H1 (cell line): ENCODE measurements around the gene SPINT2. TPM values are rescaled to one million over a fixed set of nuclear protein-coding genes. Genes with fewer than 3 reads are reported as not detected.

Experiments used
- CTCF ChIA-PET: fragments of 300-600 bp; sonication (Branson Sonifier 250); formaldehyde crosslinking; loops from one replicate; lab custom pipeline; 2021; ENCODE audit not compliant: partially characterized antibody; lab: Charles Lee
- POLR2A ChIA-PET: fragments of 300-600 bp; sonication (Branson Sonifier 250); formaldehyde crosslinking; loops from one replicate; lab custom pipeline; 2021; ENCODE audit warnings: inconsistent platforms; ENCODE audit not compliant: partially characterized antibody; lab: Charles Lee
- DNase-seq, 2 experiments: peaks; one replicate each; pipeline versions ENCODE4 v3.0.0 to v3.0.0-alpha.2; 2010 to 2022; ENCODE audit warnings: low spot score in 2 of 2, low read depth in 1 of 2, mixed read lengths in 1 of 2
- FAIRE-seq: peaks from 2 replicates; lab custom pipeline; 2011; peaks lifted over from hg19 to GRCh38; lab: Jason Lieb, UNC
- H2AFZ ChIP-seq: 2 replicates; pipeline ENCODE4 v1.8.1; 2012; ENCODE audit warnings: low read length, inconsistent platforms
- H2AK5ac ChIP-seq: 2 replicates; pipeline ENCODE4 v1.6.1; 2013; ENCODE audit warnings: low read depth, low read length
- H2BK120ac ChIP-seq: replicated peaks from 2 replicates; pipeline ENCODE3; 2013; ENCODE audit warnings: low read depth, low read length, inconsistent platforms
- H2BK12ac ChIP-seq: 2 replicates; pipeline ENCODE4 v1.6.1; 2013; ENCODE audit warnings: low read depth, low read length
- H2BK15ac ChIP-seq: 2 replicates; pipeline ENCODE4 v1.6.1; 2013; ENCODE audit warnings: low read length
- H2BK20ac ChIP-seq: 2 replicates; pipeline ENCODE4 v1.6.1; 2013; ENCODE audit warnings: low read length
- H2BK5ac ChIP-seq: 2 replicates; pipeline ENCODE4 v1.6.1; 2013; ENCODE audit warnings: low read depth, low read length
- H3K14ac ChIP-seq: 2 replicates; pipeline ENCODE4 v1.6.1; 2013; ENCODE audit warnings: inconsistent platforms; ENCODE audit not compliant: insufficient read length
- H3K18ac ChIP-seq: 2 replicates; pipeline ENCODE4 v1.6.1; 2013; ENCODE audit warnings: low read length; ENCODE audit errors: extremely low read depth
- H3K23ac ChIP-seq: 2 replicates; pipeline ENCODE4 v1.6.1; 2013; ENCODE audit warnings: inconsistent platforms; ENCODE audit not compliant: insufficient read length
- H3K23me2 ChIP-seq: 2 replicates; pipeline ENCODE4 v1.6.1; 2013; ENCODE audit warnings: low read depth, low read length
- H3K27ac ChIP-seq: 2 replicates; pipeline ENCODE4 v1.6.1; 2011; ENCODE audit warnings: low read depth, low read length, inconsistent platforms
- H3K27me3 ChIP-seq, 4 experiments: replicated peaks in 1 of 4; 1 replicate in 1 of 4; 2 replicates in 3 of 4; pipeline versions ENCODE4 v1.6.1 to v1.8.1; 2011 to 2013; ENCODE audit warnings: low read length in 3 of 4, mild to moderate bottlenecking in 3 of 4, inconsistent platforms in 2 of 4, mixed read lengths in 2 of 4, moderate library complexity in 1 of 4; ENCODE audit not compliant: control insufficient read depth in 3 of 4, insufficient read depth in 3 of 4; ENCODE audit errors: extremely low read depth in 1 of 4
- H3K36me3 ChIP-seq, 4 experiments: 2 replicates each; pipeline versions ENCODE4 v1.6.1 to v1.8.1; 2011 to 2013; ENCODE audit warnings: mild to moderate bottlenecking in 4 of 4, low read length in 3 of 4, moderate library complexity in 2 of 4, control low read depth in 1 of 4, inconsistent platforms in 1 of 4; ENCODE audit not compliant: insufficient read depth in 4 of 4, control insufficient read depth in 2 of 4
- H3K4ac ChIP-seq: replicated peaks from 2 replicates; pipeline ENCODE3; 2013; ENCODE audit warnings: low read length, low read depth, mixed read lengths, inconsistent platforms; ENCODE audit not compliant: insufficient read length
- H3K4me1 ChIP-seq, 4 experiments: replicated peaks in 1 of 4; 1 replicate in 1 of 4; 2 replicates in 3 of 4; pipeline versions ENCODE4 v1.6.1 to v1.8.1; 2011 to 2013; ENCODE audit warnings: low read length in 3 of 4, inconsistent platforms in 2 of 4, mixed read lengths in 1 of 4; ENCODE audit not compliant: insufficient read depth in 4 of 4, control insufficient read depth in 3 of 4
- H3K4me2 ChIP-seq, 2 experiments: 2 replicates each; pipeline versions ENCODE4 v1.6.1 to v1.8.1; 2011 to 2013; ENCODE audit warnings: low read depth in 2 of 2, low read length in 2 of 2, control low read depth in 1 of 2, inconsistent platforms in 1 of 2, mild to moderate bottlenecking in 1 of 2; ENCODE audit not compliant: insufficient read depth in 1 of 2
- H3K4me3 ChIP-seq, 4 experiments: fragments of 200-600, 300-600 bp in 1 of 4; sonication (generic), shearing (Covaris generic), sonication (Bioruptor Twin) in 1 of 4; 2 replicates each; pipeline versions ENCODE4 v1.5.1 to v1.8.1; 2011 to 2016; ENCODE audit warnings: low read length in 4 of 4, low read depth in 3 of 4, control low read depth in 2 of 4, inconsistent platforms in 2 of 4, mild to moderate bottlenecking in 2 of 4, mixed read lengths in 1 of 4, moderate library complexity in 1 of 4; ENCODE audit not compliant: insufficient read depth in 2 of 4; ENCODE audit errors: extremely low read depth in 1 of 4
- H3K56ac ChIP-seq: replicated peaks from 2 replicates; pipeline ENCODE3; 2013; ENCODE audit warnings: low read depth, mild to moderate bottlenecking, mixed read lengths, low read length, inconsistent platforms; ENCODE audit not compliant: insufficient read length
- H3K79me1 ChIP-seq: 2 replicates; pipeline ENCODE4 v1.6.1; 2013; ENCODE audit warnings: low read depth, low read length, control low read depth
- H3K79me2 ChIP-seq, 2 experiments: 2 replicates each; pipeline versions ENCODE4 v1.6.1 to v1.8.1; 2012 to 2013; ENCODE audit warnings: low read length in 2 of 2, mild to moderate bottlenecking in 2 of 2, inconsistent platforms in 1 of 2; ENCODE audit not compliant: insufficient read depth in 2 of 2, control insufficient read depth in 1 of 2
- H3K9ac ChIP-seq, 4 experiments: replicated peaks in 1 of 4; 1 replicate in 1 of 4; 2 replicates in 3 of 4; pipeline versions ENCODE4 v1.6.1 to v1.8.1; 2011 to 2013; ENCODE audit warnings: low read depth in 3 of 4, low read length in 3 of 4, control low read depth in 2 of 4, mild to moderate bottlenecking in 2 of 4, moderate library complexity in 2 of 4, inconsistent platforms in 1 of 4; ENCODE audit errors: extremely low read depth in 1 of 4
- H3K9me3 ChIP-seq, 2 experiments: 2 replicates each; pipeline versions ENCODE4 v1.6.1 to v1.8.1; 2012 to 2013; ENCODE audit warnings: mild to moderate bottlenecking in 2 of 2, moderate library complexity in 2 of 2, control low read depth in 1 of 2, inconsistent platforms in 1 of 2, low read depth in 1 of 2, low read length in 1 of 2, mixed read lengths in 1 of 2; ENCODE audit not compliant: insufficient read depth in 2 of 2
- H4K20me1 ChIP-seq, 2 experiments: replicated peaks in 1 of 2; 2 replicates each; pipeline versions ENCODE3 to v1.8.1; 2011 to 2013; ENCODE audit warnings: inconsistent platforms in 2 of 2, low read length in 2 of 2, mild to moderate bottlenecking in 1 of 2; ENCODE audit not compliant: insufficient read depth in 2 of 2, control insufficient read depth in 1 of 2
- H4K5ac ChIP-seq: 2 replicates; pipeline ENCODE4 v1.6.1; 2013; ENCODE audit warnings: low read length, low read depth, mixed read lengths, inconsistent platforms; ENCODE audit not compliant: insufficient read length
- H4K8ac ChIP-seq: 2 replicates; pipeline ENCODE4 v1.8.0; 2013; ENCODE audit warnings: mild to moderate bottlenecking, moderate library complexity, low read length, inconsistent platforms; ENCODE audit not compliant: insufficient read depth; ENCODE audit errors: extremely low read depth
- H4K91ac ChIP-seq: replicated peaks from 2 replicates; pipeline ENCODE3; 2013; ENCODE audit warnings: low read length, mixed read lengths, inconsistent platforms; ENCODE audit not compliant: insufficient read length
- ATF3 ChIP-seq: IDR thresholded peaks from 2 replicates; pipeline ENCODE4 v1.6.1; 2011; ENCODE audit warnings: low read depth, mild to moderate bottlenecking, low read length; ENCODE audit not compliant: insufficient read depth
- BACH1 ChIP-seq: IDR thresholded peaks from 2 replicates; pipeline ENCODE4 v1.6.1; 2012; ENCODE audit warnings: low read length, improper control_type of control experiment
- CREB1 ChIP-seq: IDR thresholded peaks from 2 replicates; pipeline ENCODE4 v1.6.1; 2012; ENCODE audit warnings: inconsistent platforms
- GTF2F1 ChIP-seq: IDR thresholded peaks from 2 replicates; pipeline ENCODE4 v1.6.1; 2012; ENCODE audit warnings: low read depth, low read length, improper control_type of control experiment, borderline replicate concordance
- MAX ChIP-seq: IDR thresholded peaks from 2 replicates; pipeline ENCODE4 v1.6.1; 2012; ENCODE audit warnings: inconsistent platforms
- RBBP5 ChIP-seq: IDR thresholded peaks from 2 replicates; pipeline ENCODE4 v1.7.1; 2012; ENCODE audit warnings: low read depth, mild to moderate bottlenecking, inconsistent platforms, low read length, moderate library complexity, borderline replicate concordance
- SIRT6 ChIP-seq: IDR thresholded peaks from one replicate; pipeline ENCODE4 v1.7.1; 2012; ENCODE audit warnings: low read length, inconsistent platforms
- SUZ12 ChIP-seq: fragments of 200-600 bp; sonication (generic); IDR thresholded peaks from 2 replicates; pipeline ENCODE4 v1.6.1; 2012; ENCODE audit warnings: mild to moderate bottlenecking, inconsistent platforms, low read length, moderate library complexity, mixed read lengths
- ZNF274 ChIP-seq: IDR thresholded peaks from 2 replicates; pipeline ENCODE4 v1.7.0; 2012; ENCODE audit warnings: low read length, borderline replicate concordance; ENCODE audit errors: extremely low read depth
- WGBS, 2 experiments: shearing (Covaris generic) in 1 of 2; methylation state at CpG; one replicate each; pipeline versions ENCODE4 v1.1.6 to v1.1.7; 2013 to 2015; ENCODE audit warnings: low lambda C conversion rate in 2 of 2, mixed read lengths in 2 of 2, inconsistent platforms in 1 of 2, low coverage in 1 of 2, missing lambda C conversion rate in 1 of 2; ENCODE audit not compliant: insufficient replicate concordance in 2 of 2, insufficient coverage in 1 of 2, insufficient read length in 1 of 2; ENCODE audit errors: extremely low coverage in 1 of 2, missing lambda C conversion rate in 1 of 2; 5-methylcytosine and 5-hydroxymethylcytosine counted together
- polyA plus RNA-seq, 7 experiments: library from polyadenylated mRNA; depleted of rRNA in 3 of 7; stranded (reverse) in 5 of 7; unstranded in 2 of 7; fragments of >200 nt in 5 of 7; fragments of 200-250 nt in 2 of 7; gene quantifications; 1 replicate in 5 of 7; 2 replicates in 1 of 7; 4 replicates in 1 of 7; pipeline versions ENCODE4 v1.2.1 to v1.2.3, GENCODE V29; 2011 to 2013; ENCODE audit warnings: missing spikeins in 2 of 7, mixed read lengths in 2 of 7
- total RNA-seq: library from RNA; stranded (reverse); fragmentation: NEBNext Ultra II Directional; extraction: Animal tissue kit (Norgen Biotek cat#: 25700); gene quantifications from 2 replicates; pipeline ENCODE4 v1.2.1, GENCODE V29; 2021

SPINT2 gene
- total and polyA plus RNA-seq, 2 of the 8 experiments (the other 6 are each of a cell fraction or from before 2014, with no cell fraction given): 294 to 296 TPM

- Histone ChIP-seq H3K23me2 (peaks cover 15% of the 10 kb centered on the region), H2BK20ac (no peak within 1 kb of the TSS), H3K23ac (peak within 1 kb of the TSS; percentile 3), H3K56ac (peak within 1 kb of the TSS; percentile 79), H2BK120ac (peak within 1 kb of the TSS; percentile 82), H3K18ac (peak within 1 kb of the TSS; percentile 85; the same call in 1 of the 2 replicates), H4K20me1 (peaks cover 0 to 5% of the 10 kb centered on the region in 2 experiments), H3K4me1 (peaks cover 6 to 17% (median 14%) of the 10 kb centered on the region in 4 experiments), H2BK12ac (peak within 1 kb of the TSS; percentile 98; the same call in 1 of the 2 replicates), H3K79me1 (peaks cover 4% of the 10 kb centered on the region), H4K5ac (peak within 1 kb of the TSS; percentile 60), H2BK15ac (peak within 1 kb of the TSS; percentile 100), H3K36me3 (no peaks in the 10 kb centered on the region), H3K4me3 (peak within 1 kb of the TSS; percentile 44 to 74 (median 52)), H2AK5ac (peak within 1 kb of the TSS; percentile 91; the same call in 1 of the 2 replicates), H3K9ac (no peak within 1 kb of the TSS; a peak in 2 of 7 replicates), H3K79me2 (peaks cover 0 to 7% of the 10 kb centered on the region in 2 experiments; a peak in 2 of 4 replicates), H4K91ac (peak within 1 kb of the TSS; percentile 44), H3K27ac (no peak within 1 kb of the TSS), H2AFZ (0 out of 2 replicates have a peak within 1 kb of the TSS, but pooled peaks have one; percentile 27), H3K4me2 (peak within 1 kb of the TSS; percentile 78 to 80), H3K9me3 (no peaks in the 10 kb centered on the region), H2BK5ac (peak within 1 kb of the TSS; percentile 88), H3K27me3 (peaks cover 0 to 8% (median 4%) of the 10 kb centered on the region in 4 experiments; a peak in 3 of 7 replicates), H3K4ac (peak within 1 kb of the TSS; percentile 92), H3K14ac (no peak within 1 kb of the TSS), H4K8ac (no peak within 1 kb of the TSS)
- DNase-seq (peak in 1 of 2 experiments; percentile 94), FAIRE-seq (no peak)
- WGBS, 2 experiments: 5% methylated on average over 44 of the region's 61 CpGs; no CpG with 5 or more reads in 1 of the 2 experiments
- ChIA-PET CTCF (interaction anchor here (0.7 to 2.2 kb wide), 15 partner anchors 10 to 322 kb away, joined by 3 to 20 read pairs (median 5); no protein-coding TSS in a partner anchor), POLR2A (interaction anchor here (1.0 to 1.9 kb wide), 4 partner anchors 27 to 80 kb away, joined by 3 to 7 read pairs (median 5); partner anchors contain the start of genes C19orf33 and SPINT2)
- TF ChIP-seq MAX (peak; percentile 37; the same call in 1 of the 2 replicates), ZNF274 (no peak), CREB1 (peak; percentile 53; the same call in 1 of the 2 replicates), GTF2F1 (no peak), ATF3 (0 out of 2 replicates have a peak, but pooled peaks have one; percentile 37), SIRT6 (no peak), SUZ12 (0 out of 2 replicates have a peak, but pooled peaks have one; percentile 25), RBBP5 (peak; percentile 61; the same call in 1 of the 2 replicates), BACH1 (peak; percentile 87)
Measured at GRCh38 chr19:38224014-38224862, 40.1 kb upstream of the SPINT2 start, which contains the start of gene DPF1. Gene DPF1, minus strand, starts transcription at chr19:38224222. Its CDS starts 80 bp downstream, at chr19:38224142.
